Progenitor cell of endocrine pancreas (in vitro differentiated cells): Measurements from ENCODE around the gene PTPRQ. TPM values are rescaled to one million over a fixed set of nuclear protein-coding genes. Genes with fewer than 3 reads are reported as not detected.

Experiments
- DNase-seq: peaks from one replicate; pipeline ENCODE4 v3.0.0; 2021; ENCODE audit warnings: low spot score; ENCODE audit not compliant: unreplicated experiment
- H3K27ac Mint-ChIP-seq: 2 replicates; pipeline ENCODE4 v1.8.0; 2021; ENCODE audit warnings: mild to moderate bottlenecking, moderate library complexity, mixed read lengths
- H3K27me3 Mint-ChIP-seq: 2 replicates; pipeline ENCODE4 v1.8.0; 2021; ENCODE audit warnings: mixed read lengths
- H3K36me3 Mint-ChIP-seq: 2 replicates; pipeline ENCODE4 v1.8.0; 2022; ENCODE audit warnings: mixed read lengths; ENCODE audit not compliant: insufficient read depth
- H3K4me1 Mint-ChIP-seq: 2 replicates; pipeline ENCODE4 v1.8.0; 2021; ENCODE audit warnings: low read depth, mixed read lengths
- H3K4me3 Mint-ChIP-seq: 2 replicates; pipeline ENCODE4 v1.8.0; 2021; ENCODE audit warnings: low read depth, mild to moderate bottlenecking, moderate library complexity, mixed read lengths
- H3K9me3 Mint-ChIP-seq: 2 replicates; pipeline ENCODE4 v1.8.0; 2021; ENCODE audit warnings: low read depth, mixed read lengths
- CTCF ChIP-seq: fragments of 200-600 bp; sonication (generic); IDR thresholded peaks from one replicate; pipeline ENCODE4 v1.5.0; 2021; ENCODE audit warnings: antibody characterized with exemption, mild to moderate bottlenecking; ENCODE audit not compliant: unreplicated experiment
- total RNA-seq: library from RNA; stranded (reverse); gene quantifications from 2 replicates; pipeline ENCODE4 v1.2.1, GENCODE V29; 2021

The PTPRQ gene
- total RNA-seq, 1 donor from 2014 or later: 0.19 TPM

- no peak for TF ChIP-seq CTCF
- Mint-ChIP-seq H3K4me1 (no peaks in the 10 kb centered on the region), H3K27me3 (no peaks in the 10 kb centered on the region), H3K27ac (no peak overlapping the region), H3K4me3 (no peak overlapping the region), H3K9me3 (no peaks in the 10 kb centered on the region), H3K36me3 (no peaks in the 10 kb centered on the region)
- DNase-seq: no peak
Measured at GRCh38 chr12:80553316-80553715, 109.3 kb downstream of the PTPRQ start.

DNA sequence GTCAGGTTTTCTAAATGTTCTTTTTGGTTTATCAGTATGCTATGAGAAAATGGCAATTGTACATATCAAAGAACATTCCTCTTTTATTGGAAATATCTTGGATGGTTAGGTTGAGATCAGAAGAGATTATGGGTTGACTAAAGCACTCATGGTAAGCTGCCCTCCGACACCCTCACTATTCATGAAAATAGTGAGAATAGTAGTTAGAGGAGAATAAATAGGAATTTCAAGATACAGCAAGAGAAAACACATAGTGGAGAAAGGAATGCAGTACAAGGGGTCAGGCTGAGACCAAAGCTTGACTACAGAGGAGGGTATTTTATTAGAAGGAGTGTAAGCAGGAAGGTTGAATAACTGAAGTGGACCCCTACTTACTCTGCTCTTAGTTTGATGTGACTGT is 112.5 kb downstream of the PTPRQ start:
- Mint-ChIP-seq H3K27me3 (no peaks in the 10 kb centered on the region), H3K36me3 (no peaks in the 10 kb centered on the region), H3K4me1 (no peaks in the 10 kb centered on the region), H3K4me3 (no peak overlapping the region), H3K27ac (no peak overlapping the region), H3K9me3 (no peaks in the 10 kb centered on the region)
- no peak for TF ChIP-seq CTCF
- no peak for DNase-seq

- no peak for TF ChIP-seq CTCF
- no peaks in the 10 kb centered on the region for H3K4me1 Mint-ChIP-seq
- no peak overlapping the region for H3K27ac Mint-ChIP-seq
- no peaks in the 10 kb centered on the region for H3K9me3 Mint-ChIP-seq
- no peaks in the 10 kb centered on the region for H3K36me3 Mint-ChIP-seq
- DNase-seq: no peak
- H3K27me3 Mint-ChIP-seq: no peaks in the 10 kb centered on the region
- H3K4me3 Mint-ChIP-seq: no peak overlapping the region
Measured at GRCh38 chr12:80559766-80560165, 115.7 kb downstream of the PTPRQ start.

GRCh38 chr12:80565271-80565670 is 121.2 kb downstream of the PTPRQ start:
- no peaks in the 10 kb centered on the region for H3K27me3 Mint-ChIP-seq
- no peak for DNase-seq
- no peaks in the 10 kb centered on the region for H3K4me1 Mint-ChIP-seq
- TF ChIP-seq CTCF: no peak
- H3K4me3 Mint-ChIP-seq: no peak overlapping the region
- H3K27ac Mint-ChIP-seq: no peak overlapping the region
- no peaks in the 10 kb centered on the region for H3K36me3 Mint-ChIP-seq
- H3K9me3 Mint-ChIP-seq: peaks cover 6% of the 10 kb centered on the region

- DNase-seq: no peak
- Mint-ChIP-seq H3K27me3 (no peaks in the 10 kb centered on the region), H3K4me1 (no peaks in the 10 kb centered on the region), H3K36me3 (no peaks in the 10 kb centered on the region), H3K9me3 (peaks cover 9% of the 10 kb centered on the region), H3K27ac (no peak overlapping the region), H3K4me3 (no peak overlapping the region)
- no peak for TF ChIP-seq CTCF
Measured at GRCh38 chr12:80567401-80567800, 123.4 kb downstream of the PTPRQ start.
